Measurements from ENCODE around the gene GNB1L. TPM values are rescaled to one million over a fixed set of nuclear protein-coding genes. Genes with fewer than 3 reads are reported as not detected.
A peak's percentile ranks its signal among the peaks of the same experiment; 100 is the strongest.

Gene GNB1L
- total and polyA plus RNA-seq, 9 of the 15 experiments (the other 6 are each of a cell fraction or from before 2014, with no cell fraction given): 0.56 to 50.5 (median 10.2) TPM

- 0 out of 2 replicates have a peak, but pooled peaks cover 4% of the 10 kb centered on the region for H4K20me1 ChIP-seq (replicated peaks; ENCODE audit: control insufficient read depth, insufficient read depth, low read length)
- H3K4me2 ChIP-seq (ENCODE audit: insufficient read depth, low read length): no peak overlapping the region
- no peaks in the 10 kb centered on the region for H3K27me3 ChIP-seq (ENCODE audit: control insufficient read depth in 2 of 2, insufficient read depth in 2 of 2, low read length in 2 of 2)
- TF ChIP-seq CBX5 (IDR thresholded peaks at IDR 0.05; ENCODE audit: borderline replicate concordance, low read depth): 0 out of 2 replicates have a peak, but pooled peaks have one; percentile 43
- no peak for TF ChIP-seq RB1 (IDR thresholded peaks at IDR 0.05; ENCODE audit: low read depth)
- no peak overlapping the region for H3K27ac ChIP-seq (ENCODE audit: extremely low read depth, low read depth, low read length)
- no peak overlapping the region for H3K9ac ChIP-seq (ENCODE audit: insufficient read depth in 1 of 2, low read depth in 2 of 2, low read length in 2 of 2)
- CTCF ChIA-PET (ENCODE audit: low intra/inter-chr PET ratio): no interaction called here
- POLR2A ChIA-PET: interaction anchor here (0.6 to 16.8 kb wide), 7 partner anchors 9 to 47 kb away, joined by 3 to 205 read pairs (median 4); no protein-coding TSS in a partner anchor
- H3K36me3 ChIP-seq (ENCODE audit: control insufficient read depth, insufficient read depth, low read length): peaks cover 3% of the 10 kb centered on the region; the same call in 1 of the 3 replicates
- peaks cover 2% of the 10 kb centered on the region for H3K9me3 ChIP-seq (replicated peaks; ENCODE audit: control insufficient read depth, insufficient read depth, low read depth, low read length)
- no peak overlapping the region for H2AFZ ChIP-seq (ENCODE audit: low read depth, low read length)
- intact Hi-C loops (cut with micrococcal nuclease) (no loop called here), in situ Hi-C loops (cut with MboI) (no loop called here)
- H3K79me2 ChIP-seq (ENCODE audit: control insufficient read depth, insufficient read depth, low read length): no peaks in the 10 kb centered on the region
- no peak for FAIRE-seq
- BruUV-seq (replicated peaks): no TSS peak
- no peak overlapping the region for H3K4me3 ChIP-seq
- H3K4me1 ChIP-seq (replicated peaks in 1 of 2; ENCODE audit: control insufficient read depth in 2 of 2, insufficient read depth in 2 of 2, low read length in 2 of 2): peaks cover 0 to 40% of the 10 kb centered on the region in 2 experiments; a peak in 1 of 5 replicates
- no peaks in the 10 kb centered on the region for H3K9me1 ChIP-seq (ENCODE audit: control insufficient read depth, insufficient read depth, low read length)
- WGBS (ENCODE audit: insufficient coverage, low coverage, missing lambda C conversion rate): 79% methylated on average over 16 of the region's 16 CpGs
- ATAC-seq: no peak
- no peak for DNase-seq (ENCODE audit: extremely low read depth in 1 of 4, low spot score in 3 of 4)
These were observed 65.3 kb downstream of the GNB1L start for GRCh38 chr22:19789406-19789805.

- ATAC-seq (no peak), FAIRE-seq (no peak), DNase-seq (ENCODE audit: extremely low read depth in 1 of 4, low spot score in 3 of 4) (no peak)
- H3K9me3 ChIP-seq (replicated peaks; ENCODE audit: control insufficient read depth, insufficient read depth, low read depth, low read length): peaks cover 2% of the 10 kb centered on the region
- intact Hi-C loops (cut with micrococcal nuclease): no loop called here
- no peaks in the 10 kb centered on the region for H3K79me2 ChIP-seq (ENCODE audit: control insufficient read depth, insufficient read depth, low read length)
- H3K4me3 ChIP-seq: no peak overlapping the region
- ChIA-PET POLR2A (interaction anchor here (0.6 to 16.8 kb wide), 3 partner anchors 10 to 17 kb away, joined by 3 to 205 read pairs (median 7); no protein-coding TSS in a partner anchor), CTCF (ENCODE audit: low intra/inter-chr PET ratio) (no interaction called here)
- BruUV-seq (replicated peaks): no TSS peak
- H2AFZ ChIP-seq (ENCODE audit: low read depth, low read length): no peak overlapping the region
- in situ Hi-C loops (cut with MboI): no loop called here
- H3K36me3 ChIP-seq (ENCODE audit: control insufficient read depth, insufficient read depth, low read length): peaks cover 3% of the 10 kb centered on the region; the same call in 1 of the 3 replicates
- no peaks in the 10 kb centered on the region for H3K9me1 ChIP-seq (ENCODE audit: control insufficient read depth, insufficient read depth, low read length)
- no peak overlapping the region; a peak in 1 of 4 replicates for H3K9ac ChIP-seq (ENCODE audit: insufficient read depth in 1 of 2, low read depth in 2 of 2, low read length in 2 of 2)
- WGBS (ENCODE audit: insufficient coverage, low coverage, missing lambda C conversion rate): 89% methylated on average over 34 of the region's 34 CpGs
- H3K27me3 ChIP-seq (ENCODE audit: control insufficient read depth in 2 of 2, insufficient read depth in 2 of 2, low read length in 2 of 2): no peaks in the 10 kb centered on the region
- peaks cover 0 to 46% of the 10 kb centered on the region in 2 experiments; a peak in 2 of 5 replicates for H3K4me1 ChIP-seq (replicated peaks in 1 of 2; ENCODE audit: control insufficient read depth in 2 of 2, insufficient read depth in 2 of 2, low read length in 2 of 2)
- no peak overlapping the region for H3K4me2 ChIP-seq (ENCODE audit: insufficient read depth, low read length)
- H3K27ac ChIP-seq (ENCODE audit: extremely low read depth, low read depth, low read length): no peak overlapping the region
- H4K20me1 ChIP-seq (replicated peaks; ENCODE audit: control insufficient read depth, insufficient read depth, low read length): 0 out of 2 replicates have a peak, but pooled peaks cover 4% of the 10 kb centered on the region
- TF ChIP-seq ZNF717 (CRISPR knock-in tag; IDR thresholded peaks at IDR 0.05): no peak
- TF ChIP-seq ZSCAN32 (CRISPR knock-in tag; IDR thresholded peaks at IDR 0.05): no peak
- no peak for TF ChIP-seq EWSR1 (IDR thresholded peaks at IDR 0.05; ENCODE audit: borderline replicate concordance, low read depth, partially characterized antibody)
- TF ChIP-seq POLR2G (IDR thresholded peaks at IDR 0.05; ENCODE audit: low read depth, low read length): peak; percentile 47
- TF ChIP-seq KDM2B (CRISPR knock-in tag; IDR thresholded peaks at IDR 0.05): no peak
- TF ChIP-seq STAG1 (CRISPR knock-in tag; IDR thresholded peaks at IDR 0.05; ENCODE audit: borderline replicate concordance): no peak
- TF ChIP-seq ZNF436 (CRISPR knock-in tag; IDR thresholded peaks at IDR 0.05): no peak
- TF ChIP-seq SETDB1 (IDR thresholded peaks at IDR 0.05; ENCODE audit: low read length): peak; percentile 91
- TF ChIP-seq HES1 (IDR thresholded peaks at IDR 0.05; ENCODE audit: low read depth): no peak
- no peak for TF ChIP-seq POLR3A (IDR thresholded peaks at IDR 0.05; ENCODE audit: borderline replicate concordance, extremely low read depth, insufficient read depth, insufficient read length)
- no peak for TF ChIP-seq HDAC8 (tag; IDR thresholded peaks at IDR 0.05)
- TF ChIP-seq MLX (CRISPR knock-in tag; conservative IDR thresholded peaks at IDR 0.05): 0 out of 4 replicates have a peak, but pooled peaks of 1 of the 2 experiments have one; percentile 15
These were observed 65.9 kb downstream of the GNB1L start for GRCh38 chr22:19788661-19789225.
